ENCODE results near the gene NDUFAF8.
A peak's percentile ranks its signal among the peaks of the same experiment; 100 is the strongest.

Gene NDUFAF8

DNA sequence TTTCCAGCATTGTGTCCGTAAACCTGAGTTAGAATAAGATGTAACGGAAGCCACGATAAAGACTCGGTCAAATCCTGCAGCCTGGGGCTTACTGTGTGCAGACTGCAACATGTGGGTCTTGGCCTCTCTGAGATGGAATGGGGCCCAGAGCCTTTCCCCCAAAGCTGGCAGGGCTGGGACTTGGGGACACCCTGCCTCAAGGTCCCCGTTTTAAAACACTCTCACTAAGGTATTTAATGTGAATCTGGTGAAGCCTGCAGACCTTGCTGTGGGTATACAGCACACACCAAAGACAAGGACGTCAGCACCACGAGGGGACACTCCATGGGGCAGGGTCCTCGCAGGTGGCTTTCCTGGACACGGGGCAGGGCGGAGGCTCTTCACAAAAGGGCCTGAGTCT is 2.1 kb downstream of the NDUFAF8 start:
- no peak for DNase-seq

- no peak for DNase-seq
Measured at GRCh38 chr17:81241648-81242420, 2.7 kb downstream of the NDUFAF8 start.

DNA sequence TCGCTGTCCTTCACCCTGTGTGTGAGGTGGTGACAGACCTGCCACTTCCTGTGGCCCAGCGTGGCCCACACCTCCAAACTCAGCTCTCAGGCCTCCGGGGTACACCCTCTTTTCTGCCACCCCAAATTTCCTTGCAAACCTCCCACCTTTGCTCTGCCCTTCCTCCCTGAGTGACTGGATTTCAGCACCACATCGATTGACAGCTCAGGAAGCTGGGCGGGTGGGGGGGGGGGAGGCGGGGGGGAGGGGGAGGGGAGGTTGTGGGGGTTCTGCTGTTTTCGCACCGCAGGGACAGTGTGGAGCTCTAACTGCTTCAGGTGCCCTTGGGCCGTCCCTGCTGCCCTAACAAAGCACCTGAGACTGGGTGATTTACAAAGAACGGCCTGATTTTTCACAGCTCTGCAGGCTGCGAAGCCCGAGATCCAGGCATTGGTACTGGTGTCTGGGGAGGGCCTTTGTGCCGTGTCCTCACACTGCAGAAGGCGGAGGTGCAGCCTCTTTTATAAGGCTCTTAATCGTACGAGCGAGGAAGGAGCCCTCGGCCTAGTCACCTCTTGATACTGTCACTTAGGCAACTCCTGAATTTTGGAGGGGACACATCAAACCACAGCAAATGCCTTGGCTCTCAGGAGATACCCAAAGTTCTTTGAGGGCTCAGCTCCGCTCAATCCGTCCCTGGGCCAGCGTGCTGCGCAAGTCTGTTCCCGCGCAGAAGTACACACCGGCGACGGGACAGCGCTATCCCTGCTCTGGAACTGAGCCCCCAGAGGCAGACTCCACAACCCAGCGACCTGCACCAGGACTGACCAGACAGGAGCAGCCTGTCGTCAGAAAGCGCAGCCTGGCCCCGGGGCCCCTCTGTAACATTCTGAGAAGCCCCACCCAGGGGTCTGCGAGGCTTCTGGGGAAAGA is 3.6 kb downstream of the NDUFAF8 start:
- DNase-seq: no peak

DNA sequence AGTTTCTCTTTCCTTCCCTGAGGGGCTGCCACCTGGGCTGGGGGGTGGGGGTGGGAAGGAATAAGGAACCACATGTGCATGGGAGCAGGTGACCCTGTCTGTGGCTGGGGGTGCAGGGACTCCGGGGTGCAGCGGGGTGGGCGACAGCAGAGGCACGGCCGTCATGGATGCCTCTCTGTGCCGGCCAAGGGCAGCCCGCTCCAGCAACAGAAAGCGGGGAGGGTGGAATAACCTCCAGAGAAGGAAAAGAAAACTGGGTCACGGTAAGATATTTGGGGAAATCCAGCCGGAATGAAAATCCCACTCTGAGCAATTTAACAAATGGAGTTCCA is 4.2 kb downstream of the NDUFAF8 start:
- no peak for DNase-seq

DNA sequence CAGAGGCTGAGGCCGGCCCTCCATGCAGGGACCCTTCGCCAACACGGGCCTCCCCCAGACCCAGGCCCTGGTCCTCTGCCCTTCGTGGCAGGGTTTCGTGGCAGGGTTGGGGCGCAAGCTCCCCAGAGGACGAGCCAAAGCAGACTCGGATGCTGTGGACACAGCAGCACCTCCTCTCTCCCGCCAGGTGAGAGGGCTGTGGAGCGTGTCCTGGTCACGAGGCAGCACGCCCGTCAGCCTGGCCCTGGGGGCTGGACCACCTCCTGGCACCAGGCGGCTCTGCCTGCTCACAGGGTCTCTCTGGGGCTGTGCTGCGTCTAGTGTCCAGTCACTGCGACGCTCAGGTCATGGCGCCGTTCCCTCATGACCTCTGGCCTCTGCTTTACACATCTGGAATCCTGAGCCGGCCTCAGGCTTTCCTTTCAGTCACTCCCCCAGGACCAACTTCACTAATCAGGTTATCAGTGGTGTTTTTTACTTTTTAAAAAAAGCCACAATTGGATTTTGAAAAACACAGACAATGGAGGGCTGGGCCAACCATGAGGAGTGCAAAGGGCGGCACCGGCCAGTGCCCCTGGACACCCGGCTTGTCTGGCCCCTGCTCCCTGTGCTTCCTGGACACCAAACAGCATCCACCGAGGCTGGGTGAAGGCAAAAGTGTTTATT is 5.4 kb downstream of the NDUFAF8 start:
- no peak for DNase-seq

GRCh38 chr17:81245024-81245664 is 6.0 kb downstream of the NDUFAF8 start:
- peak; percentile 89 for DNase-seq

DNA sequence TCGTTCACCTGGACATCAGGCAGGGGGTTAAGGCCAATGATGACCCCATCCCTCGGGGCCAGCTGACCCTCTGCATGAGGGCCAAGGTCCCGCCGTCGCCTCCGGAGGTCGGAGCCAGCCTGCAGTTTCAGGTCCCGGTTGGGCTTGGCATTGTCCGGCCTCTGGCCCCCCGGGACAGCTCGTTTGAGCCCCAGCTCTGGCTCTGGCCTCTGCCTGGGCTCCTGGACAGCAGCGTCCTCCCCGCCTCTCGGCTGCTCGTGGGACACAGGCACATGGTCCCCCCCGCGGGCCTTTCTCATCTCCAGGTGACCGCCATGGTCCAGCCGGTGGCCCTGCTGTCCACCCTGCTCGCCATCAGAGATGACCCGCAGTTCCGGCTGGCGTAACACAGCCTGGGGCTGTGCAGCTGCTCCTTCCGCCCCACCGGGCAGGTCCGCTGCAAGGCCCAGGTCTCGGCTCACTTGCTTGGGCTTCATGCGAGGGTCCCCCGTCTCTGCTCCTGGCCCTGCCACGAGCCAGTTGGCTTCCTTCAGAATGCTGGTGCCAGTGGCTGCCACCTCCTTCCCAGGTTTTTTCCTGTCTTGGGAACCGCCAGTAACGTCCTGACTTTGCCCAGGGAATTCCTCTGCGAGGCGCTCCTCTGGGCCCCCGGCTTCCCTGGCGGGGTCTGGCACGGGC is 6.7 kb downstream of the NDUFAF8 start:
- DNase-seq: no peak

- no peak for DNase-seq
Measured at GRCh38 chr17:81246343-81246670, 7.2 kb downstream of the NDUFAF8 start.

GRCh38 chr17:81246679-81247338 is 7.7 kb downstream of the NDUFAF8 start:
- DNase-seq: no peak

DNA sequence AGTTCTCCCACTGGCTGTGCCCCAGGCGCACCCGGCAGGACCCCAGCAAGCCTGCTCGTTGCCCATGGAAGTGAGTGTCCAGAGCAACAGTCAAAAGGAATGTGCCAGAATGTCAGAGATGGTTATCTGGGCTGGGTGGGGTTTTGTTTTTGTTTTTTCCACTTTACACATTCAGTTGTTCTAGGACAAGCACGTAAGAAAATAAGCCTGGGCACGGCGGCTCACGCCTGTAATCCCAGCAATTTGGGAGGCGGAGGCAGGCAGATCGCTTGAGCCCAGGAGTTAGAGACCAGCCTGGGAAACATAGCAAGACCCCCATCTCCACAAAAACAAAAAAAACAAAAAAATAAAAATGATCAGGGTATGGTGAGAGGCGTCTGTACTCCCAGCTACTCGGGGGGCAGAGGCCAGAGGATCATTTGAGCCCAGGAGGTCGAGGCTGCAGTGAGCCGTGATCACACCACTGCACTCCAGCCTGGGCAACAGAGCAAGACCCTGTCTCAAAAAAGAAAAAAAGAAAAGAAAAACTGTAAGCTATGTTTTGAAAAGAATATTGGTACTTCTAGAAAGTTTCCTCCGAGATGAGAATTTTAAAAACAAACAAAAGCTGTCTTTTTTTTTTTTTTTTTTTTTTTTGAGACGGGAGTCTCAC is 8.3 kb downstream of the NDUFAF8 start:
- DNase-seq: no peak

GRCh38 chr17:81248649-81249048 is 9.5 kb downstream of the NDUFAF8 start:
- no peak for DNase-seq

DNA sequence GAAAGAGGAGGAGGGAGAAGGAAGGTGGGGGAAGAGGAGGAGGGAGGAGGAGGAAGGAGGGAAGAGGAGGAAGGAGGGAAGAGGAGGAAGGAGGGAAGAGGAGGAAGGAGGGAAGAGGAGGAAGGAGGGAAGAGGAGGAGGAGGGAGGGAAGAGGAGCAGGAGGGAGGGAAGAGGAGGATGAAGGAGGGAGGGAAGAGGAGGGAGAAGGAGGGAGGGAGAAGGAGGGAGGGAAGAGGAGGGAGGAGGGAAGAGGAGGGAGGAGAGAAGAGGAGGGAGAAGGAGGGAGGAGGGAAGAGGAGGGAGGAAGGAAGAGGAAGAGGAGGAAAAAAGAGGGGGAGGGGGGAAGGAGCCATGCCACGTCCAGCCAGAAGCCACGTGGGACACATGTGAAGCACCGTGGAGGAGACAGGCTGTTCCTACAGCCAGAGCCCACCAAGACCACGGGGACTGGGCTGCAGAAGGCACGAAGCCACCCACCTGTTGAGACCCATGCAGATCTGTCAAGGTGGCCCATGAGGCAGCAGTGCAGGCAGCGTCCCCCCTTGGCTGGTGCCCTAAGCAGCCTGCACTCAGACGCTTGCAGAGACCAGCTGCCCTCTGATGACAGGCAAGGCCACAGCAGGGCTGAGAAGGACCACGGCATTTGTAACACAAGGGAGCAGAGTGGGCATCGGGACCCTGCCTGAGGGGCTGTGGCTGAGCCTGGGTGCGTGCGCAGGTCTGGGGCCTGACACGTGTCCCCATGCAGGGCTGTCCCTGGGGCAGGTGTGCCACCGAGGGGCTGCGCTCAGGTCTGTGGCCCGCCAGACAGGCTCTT is 10.3 kb downstream of the NDUFAF8 start:
- no peak for DNase-seq

DNA sequence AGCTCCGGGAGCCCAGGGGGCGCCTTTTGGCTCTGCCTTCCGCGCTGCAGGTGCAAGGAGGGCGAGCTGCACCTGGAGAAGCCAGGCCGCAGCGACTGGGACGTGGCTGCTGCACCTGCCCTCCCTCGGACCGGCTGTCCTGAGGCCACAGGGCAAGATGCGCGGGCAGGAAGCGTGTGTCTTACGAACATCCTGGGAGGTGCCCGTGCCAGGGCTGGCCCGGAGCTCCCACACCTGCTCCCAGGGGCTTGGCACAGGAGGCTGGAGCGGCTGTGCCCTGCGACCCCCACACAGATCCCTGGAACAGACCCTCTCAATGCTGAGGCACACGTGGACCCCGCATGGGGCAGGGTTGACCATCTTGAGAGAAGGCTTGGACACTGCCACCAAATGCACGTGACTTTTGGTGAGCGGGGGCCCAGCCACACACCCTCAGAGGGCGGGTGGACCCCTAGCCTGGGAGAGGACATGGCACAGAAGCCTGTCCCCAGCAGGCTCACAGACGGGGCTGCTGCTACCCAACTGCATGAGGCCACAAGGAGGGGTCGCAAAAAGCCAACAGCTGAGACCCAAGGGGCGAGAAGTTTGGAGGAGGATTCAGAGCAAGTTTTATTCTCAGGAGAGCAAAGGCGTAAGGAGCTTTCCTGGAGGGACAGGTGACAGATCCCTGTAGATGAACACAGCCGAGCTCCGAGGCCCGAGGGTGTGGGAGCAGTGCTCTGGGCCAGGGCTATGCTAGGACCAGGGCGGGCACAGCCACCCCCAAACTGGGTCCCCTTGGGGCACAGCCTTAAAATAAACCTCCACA is 11.4 kb downstream of the NDUFAF8 start:
- no peak for DNase-seq

- no peak for DNase-seq
Measured at GRCh38 chr17:81251094-81251708, 12.1 kb downstream of the NDUFAF8 start.

DNA sequence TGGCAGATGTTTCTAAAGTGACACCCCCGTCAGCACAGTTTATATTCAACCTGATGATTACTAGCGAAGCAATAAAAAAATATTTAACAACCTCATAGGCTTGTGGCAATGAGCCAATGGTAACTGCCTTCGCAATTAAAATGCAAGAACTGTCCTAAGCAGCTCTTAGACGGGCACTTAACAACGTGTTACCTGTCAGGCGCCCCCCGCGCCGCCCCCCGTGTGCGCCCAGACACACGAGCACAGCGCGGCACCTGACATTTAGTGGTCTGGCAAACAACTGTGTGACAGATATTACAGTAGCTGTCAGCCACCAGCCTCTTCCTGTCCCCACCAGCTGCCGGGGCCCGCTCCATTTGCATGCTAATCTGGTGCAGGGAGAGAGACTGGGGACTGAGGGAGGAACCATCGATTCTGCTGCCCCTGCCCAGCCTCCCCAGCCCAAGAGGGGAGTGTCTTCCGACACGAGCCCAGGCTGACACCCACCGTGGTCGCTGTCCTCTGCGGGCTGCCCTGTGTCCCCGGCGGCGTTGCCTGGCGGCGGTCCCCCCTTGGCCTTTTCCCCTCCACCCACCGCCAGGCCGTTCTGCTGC is 12.7 kb downstream of the NDUFAF8 start:
- no peak for DNase-seq

DNA sequence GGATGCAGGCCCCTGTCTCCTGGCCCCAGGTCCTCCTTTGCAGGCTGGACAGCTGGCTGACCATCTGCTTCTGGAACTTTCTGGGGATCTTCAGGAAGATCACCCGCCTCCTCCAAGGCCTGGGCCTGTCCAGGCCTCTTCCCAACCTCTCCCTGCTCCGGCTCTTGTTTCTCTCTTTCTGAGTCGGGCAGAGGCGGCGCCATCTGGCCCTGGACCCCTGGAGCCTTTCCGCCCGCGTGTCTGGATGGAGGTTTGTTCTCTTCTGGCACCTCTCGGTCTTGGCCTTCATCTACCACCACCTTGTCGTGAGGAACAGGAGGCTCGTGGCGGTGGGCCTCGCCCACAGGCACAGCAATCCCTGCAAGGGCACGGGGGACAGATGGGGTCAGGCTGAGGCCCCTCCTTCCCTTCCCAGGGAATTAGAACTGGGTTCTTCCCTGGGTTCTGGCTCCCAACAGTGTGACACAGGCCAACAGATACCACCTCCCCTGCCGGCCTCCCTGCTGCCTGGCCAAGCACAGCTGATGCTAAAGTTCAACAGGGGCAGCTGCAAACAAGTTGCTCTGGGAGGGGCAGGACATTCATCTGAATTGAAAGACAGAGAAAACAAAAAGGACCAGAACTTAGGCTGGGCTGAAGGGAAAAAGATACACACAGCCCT is 13.3 kb downstream of the NDUFAF8 start:
- no peak for DNase-seq

DNA sequence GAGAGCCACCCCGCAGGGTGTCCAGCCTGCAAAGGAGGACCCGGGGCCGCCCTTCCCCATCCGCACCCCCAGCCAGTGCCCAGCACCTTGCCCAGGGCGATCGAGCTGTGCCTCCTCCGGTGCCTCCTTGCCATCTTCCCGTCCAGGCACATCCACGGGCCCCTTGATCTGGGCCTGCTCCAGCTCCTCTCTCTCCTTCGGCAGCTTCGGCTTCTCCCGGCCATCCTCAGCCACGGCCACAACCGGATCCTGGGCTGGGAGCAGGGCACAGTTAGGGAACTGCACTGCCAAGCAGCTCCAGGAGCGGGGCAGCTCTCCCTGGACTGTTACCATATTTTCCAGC is 13.8 kb downstream of the NDUFAF8 start:
- no peak for DNase-seq

- DNase-seq: peak; percentile 36
Measured at GRCh38 chr17:81253358-81254131, 14.4 kb downstream of the NDUFAF8 start.

Measured in kidney glomerular epithelial cell (primary cell).